Endodermal cell (in vitro differentiated cells): Measurements from ENCODE around the gene CUL9. TPM values are rescaled to one million over a fixed set of nuclear protein-coding genes. Genes with fewer than 3 reads are reported as not detected.
"Not testable (repeated sequence)": the region's sequence is repeated elsewhere in the genome, so short reads cannot be mapped to it uniquely, and the experiment has no call there.

Source experiments
- DNase-seq: peaks from one replicate; pipeline ENCODE4 v3.0.0-alpha.2; 2017
- H3K27ac ChIP-seq: 2 replicates; pipeline ENCODE4 v1.5.1; 2013; ENCODE audit warnings: mild to moderate bottlenecking, low read depth, low read length, moderate library complexity
- H3K27me3 ChIP-seq: 2 replicates; pipeline ENCODE4 v1.6.1; 2013; ENCODE audit warnings: mild to moderate bottlenecking, low read length, moderate library complexity; ENCODE audit not compliant: insufficient read depth, control insufficient read depth, poor library complexity, severe bottlenecking
- H3K36me3 ChIP-seq: 2 replicates; pipeline ENCODE4 v1.7.0; 2013; ENCODE audit warnings: mild to moderate bottlenecking, low read length, moderate library complexity; ENCODE audit not compliant: control insufficient read depth, insufficient read depth
- H3K4me1 ChIP-seq: one replicate; pipeline ENCODE4 v1.7.0; 2013; ENCODE audit warnings: low read length; ENCODE audit not compliant: control insufficient read depth, insufficient read depth
- H3K4me3 ChIP-seq: 2 replicates; pipeline ENCODE4 v1.5.1; 2013; ENCODE audit warnings: mild to moderate bottlenecking, low read length, moderate library complexity
- H3K9ac ChIP-seq: 2 replicates; pipeline ENCODE4 v1.6.1; 2013; ENCODE audit warnings: mild to moderate bottlenecking, low read length, moderate library complexity; ENCODE audit not compliant: poor library complexity, severe bottlenecking; ENCODE audit errors: extremely low read depth
- H3K9me3 ChIP-seq: 2 replicates; pipeline ENCODE4 v1.6.1; 2013; ENCODE audit warnings: mild to moderate bottlenecking, low read length, moderate library complexity; ENCODE audit not compliant: control insufficient read depth
- H3K27ac Mint-ChIP-seq: 2 replicates; pipeline ENCODE4 v1.8.0; 2020; ENCODE audit warnings: mixed read lengths
- H3K27me3 Mint-ChIP-seq: 2 replicates; pipeline ENCODE4 v1.8.0; 2021; ENCODE audit warnings: mild to moderate bottlenecking, mixed read lengths; ENCODE audit not compliant: insufficient read depth
- H3K36me3 Mint-ChIP-seq: 2 replicates; pipeline ENCODE4 v1.8.0; 2020; ENCODE audit warnings: low read depth, mixed read lengths
- H3K4me1 Mint-ChIP-seq: 2 replicates; pipeline ENCODE4 v1.8.0; 2020; ENCODE audit warnings: mixed read lengths
- H3K4me3 Mint-ChIP-seq: 2 replicates; pipeline ENCODE4 v1.8.0; 2020; ENCODE audit warnings: mild to moderate bottlenecking, moderate library complexity, mixed read lengths
- H3K9me3 Mint-ChIP-seq: 2 replicates; pipeline ENCODE4 v1.8.0; 2020; ENCODE audit warnings: mild to moderate bottlenecking, mixed read lengths
- CTCF ChIP-seq: fragments of 200-600 bp; sonication (generic); conservative IDR thresholded peaks from 2 replicates; pipeline ENCODE4 v1.5.0; 2021; ENCODE audit warnings: antibody characterized with exemption, mild to moderate bottlenecking
- WGBS, 2 experiments: methylation state at CpG; one replicate each; pipeline versions ENCODE4 v1.1.5 to v1.1.7; 2013; ENCODE audit warnings: missing lambda C conversion rate in 2 of 2, mixed read lengths in 1 of 2; ENCODE audit not compliant: insufficient coverage in 1 of 2, insufficient read length in 1 of 2; 5-methylcytosine and 5-hydroxymethylcytosine counted together
- long read RNA-seq, 4 experiments: library from polyadenylated mRNA in 2 of 4; library from RNA in 1 of 4; library from capped mRNA in 1 of 4; stranded (forward) in 3 of 4; unstranded in 1 of 4; transcript quantifications; one replicate each; pipeline ENCODE4 v2.0.0, GENCODE V29; 2020 to 2021; ENCODE audit warnings: inconsistent platforms in 1 of 4
- polyA plus RNA-seq, 2 experiments: library from polyadenylated mRNA; stranded (reverse); fragments of 50-300 nt; gene quantifications; one replicate each; pipeline ENCODE4 v1.2.3, GENCODE V29; 2013
- total RNA-seq, 2 donors: library from RNA; stranded (reverse); fragmentation: NEBNext Ultra II Directional in 1 of 2; extraction: Animal tissue kit (Norgen Biotek cat#: 25700) in 1 of 2; gene quantifications; 2 replicates in 1 of 2; 3 replicates in 1 of 2; pipeline ENCODE4 v1.2.1, GENCODE V29; 2021

Gene CUL9
- total RNA-seq = 10 to 100 TPM; 30.3 to 34.1 TPM
- polyA plus RNA-seq (2013, experiment 1 of 2) = 27.8 TPM
- 26.6 TPM for polyA plus RNA-seq (2013, experiment 2 of 2)
- long read RNA-seq, experiment 1, partial matches to known transcripts = 0 of 8 reads
- long read RNA-seq, experiment 1, other reads (novel, unspliced or antisense) = 8 of 8 reads
- long read RNA-seq, experiment 2, full-length matches to known transcripts = 2 of 28 reads
- long read RNA-seq, experiment 2, partial matches to known transcripts = 14 of 28 reads
- long read RNA-seq, experiment 2, other reads (novel, unspliced or antisense) = 12 of 28 reads
- long read RNA-seq, experiment 3, full-length matches to known transcripts = 2 of 16 reads
- long read RNA-seq, experiment 3, partial matches to known transcripts = 6 of 16 reads
- long read RNA-seq, experiment 3, other reads (novel, unspliced or antisense) = 8 of 16 reads
- long read RNA-seq, experiment 4, partial matches to known transcripts = 0 of 1 reads
- long read RNA-seq, experiment 4, other reads (novel, unspliced or antisense) = 1 of 1 reads

GRCh38 chr6:43181942-43182860, at the start of gene CUL9:
CUL9 (plus strand) TSS chr6:43182196; CDS start chr6:43184311, 2,115 bp downstream.
- Mint-ChIP-seq H3K27me3 (no peaks in the 10 kb centered on the region), H3K4me3 (peak within 1 kb of the TSS; percentile 82), H3K4me1 (peaks cover 20% of the 10 kb centered on the region), H3K9me3 (no peaks in the 10 kb centered on the region), H3K36me3 (peaks cover 24% of the 10 kb centered on the region), H3K27ac (peak within 1 kb of the TSS; percentile 72)
- peaks cover 24% of the 10 kb centered on the region for H3K36me3 ChIP-seq
- 5 to 13% methylated on average over 9 to 51 of the region's 51 CpGs for WGBS, 2 experiments
- peak within 1 kb of the TSS; percentile 83 for H3K4me3 ChIP-seq
- DNase-seq = peak; percentile 90
- H3K27me3 ChIP-seq = no peaks in the 10 kb centered on the region
- H3K4me1 ChIP-seq = peaks cover 3% of the 10 kb centered on the region
- H3K27ac ChIP-seq = peak within 1 kb of the TSS; percentile 28
- H3K9me3 ChIP-seq = no peaks in the 10 kb centered on the region
- TF ChIP-seq CTCF = no peak
- H3K9ac ChIP-seq = peak within 1 kb of the TSS; percentile 60

GRCh38 chr6:43138267-43138666, 43.7 kb upstream of the CUL9 start:
- WGBS, 2 experiments = 92 to 94% methylated on average over 1 to 3 of the region's 3 CpGs
- no peak for DNase-seq
- Histone ChIP-seq H3K9me3 (no peaks in the 10 kb centered on the region), H3K4me3 (no peak overlapping the region), H3K27me3 (no peaks in the 10 kb centered on the region), H3K36me3 (peaks cover 36% of the 10 kb centered on the region), H3K9ac (no peak overlapping the region), H3K27ac (no peak overlapping the region), H3K4me1 (no peaks in the 10 kb centered on the region)
- Mint-ChIP-seq H3K27ac (no peak overlapping the region), H3K4me3 (no peak overlapping the region), H3K27me3 (no peaks in the 10 kb centered on the region), H3K9me3 (no peaks in the 10 kb centered on the region), H3K36me3 (peaks cover 27% of the 10 kb centered on the region), H3K4me1 (peaks cover 5% of the 10 kb centered on the region)
- TF ChIP-seq CTCF = no peak

- not testable (repeated sequence) for H3K9ac ChIP-seq, H3K4me3 Mint-ChIP-seq, H3K9me3 ChIP-seq, H3K4me1 Mint-ChIP-seq, H3K27me3 ChIP-seq, H3K27ac ChIP-seq, H3K27ac Mint-ChIP-seq, H3K27me3 Mint-ChIP-seq, H3K4me1 ChIP-seq, H3K4me3 ChIP-seq, DNase-seq, H3K9me3 Mint-ChIP-seq
- 87 to 96% methylated on average over 11 of the region's 11 CpGs for WGBS, 2 experiments
- peaks cover 43% of the 10 kb centered on the region for H3K36me3 ChIP-seq
- peaks cover 29% of the 10 kb centered on the region for H3K36me3 Mint-ChIP-seq
Observed at GRCh38 chr6:43139973-43140372, 42.0 kb upstream of the CUL9 start.
